ENCODE data around the gene NWD2.

NWD2 gene

GRCh38 chr4:37243722-37244582 is 591 bp upstream of the NWD2 start:
- Histone ChIP-seq H4K20me1 (ENCODE audit: insufficient read depth, low read length) (no peaks in the 10 kb centered on the region), H3K36me3 (ENCODE audit: insufficient read depth, low read length) (no peaks in the 10 kb centered on the region), H3K9me3 (ENCODE audit: insufficient read depth, low read length, severe bottlenecking) (no peaks in the 10 kb centered on the region), H3K4me2 (ENCODE audit: insufficient read depth, low read length) (no peak overlapping the region), H3K4me1 (ENCODE audit: insufficient read depth, low read length) (no peaks in the 10 kb centered on the region), H3K27ac (ENCODE audit: low read length) (no peak overlapping the region), H3K79me2 (ENCODE audit: insufficient read depth, low read length) (no peaks in the 10 kb centered on the region), H3K27me3 (ENCODE audit: insufficient read depth, low read length, poor library complexity) (peaks cover 5% of the 10 kb centered on the region), H3K9ac (ENCODE audit: low read depth, low read length) (no peak overlapping the region), H2AFZ (ENCODE audit: low read depth, low read length) (no peak overlapping the region), H3K4me3 (ENCODE audit: low read depth in 1 of 2, low read length in 2 of 2) (no peak overlapping the region)
- ATAC-seq (ENCODE audit: insufficient read depth, low read depth): no peak
- TF ChIP-seq EZH2 (IDR thresholded peaks at IDR 0.05; ENCODE audit: borderline replicate concordance, low read depth, low read length, severe bottlenecking) (no peak), CTCF (IDR thresholded peaks at IDR 0.05; ENCODE audit: borderline replicate concordance, extremely low read depth, low read length, poor library complexity, severe bottlenecking) (no peak)
- no peak for DNase-seq

- Histone ChIP-seq H3K27ac (ENCODE audit: low read length) (no peak overlapping the region), H3K79me2 (ENCODE audit: insufficient read depth, low read length) (no peaks in the 10 kb centered on the region), H3K9me3 (ENCODE audit: insufficient read depth, low read length, severe bottlenecking) (no peaks in the 10 kb centered on the region), H3K4me2 (ENCODE audit: insufficient read depth, low read length) (no peak overlapping the region), H2AFZ (ENCODE audit: low read depth, low read length) (no peak overlapping the region), H3K36me3 (ENCODE audit: insufficient read depth, low read length) (no peaks in the 10 kb centered on the region), H3K4me1 (ENCODE audit: insufficient read depth, low read length) (no peaks in the 10 kb centered on the region), H3K4me3 (ENCODE audit: low read depth in 1 of 2, low read length in 2 of 2) (no peak overlapping the region), H3K9ac (ENCODE audit: low read depth, low read length) (no peak overlapping the region), H4K20me1 (ENCODE audit: insufficient read depth, low read length) (no peaks in the 10 kb centered on the region), H3K27me3 (ENCODE audit: insufficient read depth, low read length, poor library complexity) (peaks cover 5% of the 10 kb centered on the region)
- TF ChIP-seq EZH2 (IDR thresholded peaks at IDR 0.05; ENCODE audit: borderline replicate concordance, low read depth, low read length, severe bottlenecking) (no peak), CTCF (IDR thresholded peaks at IDR 0.05; ENCODE audit: borderline replicate concordance, extremely low read depth, low read length, poor library complexity, severe bottlenecking) (no peak)
- no peak for ATAC-seq (ENCODE audit: insufficient read depth, low read depth)
- no peak for DNase-seq
Measured at GRCh38 chr4:37245391-37245954, 930 bp downstream of the NWD2 start.

GRCh38 chr4:37246891-37247290 is 2.3 kb downstream of the NWD2 start:
- Histone ChIP-seq H3K27me3 (ENCODE audit: insufficient read depth, low read length, poor library complexity) (peaks cover 5% of the 10 kb centered on the region), H3K4me2 (ENCODE audit: insufficient read depth, low read length) (no peak overlapping the region), H3K4me1 (ENCODE audit: insufficient read depth, low read length) (no peaks in the 10 kb centered on the region), H4K20me1 (ENCODE audit: insufficient read depth, low read length) (no peaks in the 10 kb centered on the region), H3K4me3 (ENCODE audit: low read depth in 1 of 2, low read length in 2 of 2) (no peak overlapping the region), H3K27ac (ENCODE audit: low read length) (no peak overlapping the region), H3K36me3 (ENCODE audit: insufficient read depth, low read length) (no peaks in the 10 kb centered on the region), H3K9me3 (ENCODE audit: insufficient read depth, low read length, severe bottlenecking) (no peaks in the 10 kb centered on the region), H3K79me2 (ENCODE audit: insufficient read depth, low read length) (no peaks in the 10 kb centered on the region), H3K9ac (ENCODE audit: low read depth, low read length) (no peak overlapping the region), H2AFZ (ENCODE audit: low read depth, low read length) (no peak overlapping the region)
- DNase-seq (no peak), ATAC-seq (ENCODE audit: insufficient read depth, low read depth) (no peak)
- no peak for TF ChIP-seq EZH2 (IDR thresholded peaks at IDR 0.05; ENCODE audit: borderline replicate concordance, low read depth, low read length, severe bottlenecking)
- TF ChIP-seq CTCF (IDR thresholded peaks at IDR 0.05; ENCODE audit: borderline replicate concordance, extremely low read depth, low read length, poor library complexity, severe bottlenecking): no peak
